Measurements from ENCODE around the gene SLC16A4. TPM values are rescaled to one million over a fixed set of nuclear protein-coding genes. Genes with fewer than 3 reads are reported as not detected.
A peak's percentile ranks its signal among the peaks of the same experiment; 100 is the strongest.

SLC16A4 gene
- total RNA-seq, 1 donor: 241 TPM

DNA sequence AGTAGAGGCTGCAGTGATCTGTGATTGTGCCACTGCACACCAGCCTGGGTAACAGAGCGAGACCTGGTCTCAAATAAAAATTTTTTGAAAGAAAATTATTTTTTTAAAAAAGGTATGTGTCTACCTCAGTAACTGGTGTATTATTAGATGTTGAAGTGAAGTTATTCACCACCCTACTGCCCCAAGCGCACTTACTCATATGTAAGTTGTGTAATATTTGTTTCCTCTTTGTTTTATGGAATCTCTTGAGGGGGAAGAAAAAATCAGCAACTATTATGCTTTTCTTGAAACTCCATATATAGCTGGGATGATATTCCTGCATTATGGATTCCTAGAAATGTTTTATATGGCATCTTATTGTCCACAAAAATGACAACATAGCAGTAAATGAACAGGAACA, 30.4 kb downstream of the SLC16A4 start:
- DNase-seq (ENCODE audit: low read depth): no peak
- TF ChIP-seq CTCF (IDR thresholded peaks at IDR 0.05; ENCODE audit: insufficient read depth, low read depth, low read length): no peak

DNA sequence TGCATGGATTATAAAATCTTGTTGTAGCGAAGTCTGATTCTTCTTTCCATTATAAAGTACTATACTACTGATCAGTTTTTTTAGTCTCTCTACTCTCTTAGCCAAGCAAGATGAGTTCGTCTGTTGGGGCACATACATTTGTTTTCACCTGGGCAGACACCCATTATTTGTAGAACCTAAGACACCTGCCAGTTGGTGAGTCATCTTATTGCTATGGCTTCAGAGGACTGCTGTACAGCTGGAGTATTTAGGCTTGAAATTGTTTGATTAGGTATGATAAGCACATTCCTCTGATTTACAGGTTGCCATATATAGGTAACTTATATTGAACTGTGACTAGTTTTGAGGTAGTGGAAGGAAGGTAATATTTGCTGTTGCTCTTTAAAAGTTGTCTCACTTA, 34.4 kb downstream of the SLC16A4 start:
- DNase-seq (ENCODE audit: low read depth): no peak
- no peak overlapping the region for H3K4me3 ChIP-seq (ENCODE audit: low read depth, low read length)
- no peak for TF ChIP-seq CTCF (IDR thresholded peaks at IDR 0.05; ENCODE audit: insufficient read depth, low read depth, low read length)

More for the DNA sequence above, 30.4 kb downstream of the SLC16A4 start:
- H3K4me3 ChIP-seq (ENCODE audit: low read depth, low read length): no peak overlapping the region

- H3K4me3 ChIP-seq (ENCODE audit: low read depth, low read length): no peak overlapping the region
- TF ChIP-seq CTCF (IDR thresholded peaks at IDR 0.05; ENCODE audit: insufficient read depth, low read depth, low read length): no peak
- no peak for DNase-seq (ENCODE audit: low read depth)
These were observed 35.5 kb downstream of the SLC16A4 start for GRCh38 chr1:110355321-110355720.

GRCh38 chr1:110350360-110350759, 40.5 kb downstream of the SLC16A4 start:
- DNase-seq (ENCODE audit: low read depth): no peak
- no peak overlapping the region for H3K4me3 ChIP-seq (ENCODE audit: low read depth, low read length)
- TF ChIP-seq CTCF (IDR thresholded peaks at IDR 0.05; ENCODE audit: insufficient read depth, low read depth, low read length): no peak

DNA sequence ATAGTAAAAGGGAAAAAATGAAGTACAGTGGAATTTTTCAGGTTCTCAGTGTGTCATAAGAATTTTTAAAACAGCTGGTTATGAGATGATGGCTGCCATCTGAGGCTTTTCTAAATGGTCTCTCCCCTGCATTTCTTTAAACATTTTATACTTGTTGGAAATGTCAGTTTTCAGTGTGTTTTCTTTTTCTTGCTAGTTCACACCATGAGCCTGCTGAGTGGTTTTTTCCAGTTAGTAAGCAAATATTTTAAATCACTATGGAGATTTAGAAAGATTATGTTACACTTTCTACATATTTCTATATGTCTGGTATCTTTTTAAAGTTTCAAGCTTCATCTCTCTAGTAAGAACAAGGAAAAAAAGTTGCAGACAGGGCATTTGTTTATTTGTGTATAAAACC, 42.1 kb downstream of the SLC16A4 start:
- peak; percentile 44 for DNase-seq (ENCODE audit: low read depth)
- TF ChIP-seq CTCF (IDR thresholded peaks at IDR 0.05; ENCODE audit: insufficient read depth, low read depth, low read length): no peak
- no peak overlapping the region for H3K4me3 ChIP-seq (ENCODE audit: low read depth, low read length)

GRCh38 chr1:110348050-110348449, 42.8 kb downstream of the SLC16A4 start:
- no peak for TF ChIP-seq CTCF (IDR thresholded peaks at IDR 0.05; ENCODE audit: insufficient read depth, low read depth, low read length)
- peak; percentile 56 for DNase-seq (ENCODE audit: low read depth)
- H3K4me3 ChIP-seq (ENCODE audit: low read depth, low read length): peak overlapping the region; percentile 10

DNA sequence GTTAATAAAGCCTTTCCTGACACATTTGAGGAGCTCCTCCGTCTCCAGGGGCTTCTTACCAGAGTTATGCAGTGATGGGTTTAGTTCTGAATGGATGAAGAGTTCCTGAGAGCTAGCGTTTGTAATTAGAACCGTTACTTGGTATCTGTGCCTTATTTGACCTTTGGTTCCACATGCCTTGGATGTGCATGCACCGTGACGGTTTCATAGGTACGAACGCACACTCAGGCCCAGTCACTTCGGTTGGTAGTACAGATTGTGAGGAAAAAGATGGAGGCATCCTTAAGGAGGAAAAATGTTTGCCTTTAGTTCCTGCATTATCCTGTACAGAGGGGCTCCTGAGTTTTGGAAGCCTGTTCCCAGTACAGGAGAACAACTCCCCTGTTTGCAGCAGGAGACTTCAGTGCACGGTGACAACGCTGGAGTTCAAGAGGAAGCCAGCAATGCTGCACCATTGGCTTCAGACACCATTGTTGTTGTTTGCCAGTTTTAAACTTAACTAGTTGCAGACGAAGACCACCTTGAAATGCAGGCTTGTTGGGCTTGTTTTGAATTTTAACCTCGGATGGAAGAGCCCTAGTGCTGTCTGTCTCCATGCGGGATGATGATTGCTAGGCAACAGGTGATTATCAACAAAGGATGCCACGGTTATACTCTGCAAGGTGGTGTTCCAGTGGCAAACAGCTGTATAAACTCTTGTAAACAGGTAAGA, 43.5 kb downstream of the SLC16A4 start:
- no peak for TF ChIP-seq CTCF (IDR thresholded peaks at IDR 0.05; ENCODE audit: insufficient read depth, low read depth, low read length)
- DNase-seq (ENCODE audit: low read depth): no peak
- H3K4me3 ChIP-seq (ENCODE audit: low read depth, low read length): no peak overlapping the region

Data from fibroblast of villous mesenchyme (primary cell).